Left ventricle myocardium superior (tissue), 1 donor: ENCODE data around the gene POLD2. TPM values are rescaled to one million over a fixed set of nuclear protein-coding genes. Genes with fewer than 3 reads are reported as not detected.
A peak's percentile ranks its signal among the peaks of the same experiment; 100 is the strongest.

Experiments used
- ATAC-seq: fragments of 200-7000 bp; cut with Tn5 transposase; one replicate; pipeline ENCODE4 v1.9.1; 2020; ENCODE audit warnings: mild to moderate bottlenecking, moderate library complexity
- DNase-seq: peaks from one replicate; pipeline ENCODE4 v3.0.0-alpha.2; 2020
- intact Hi-C: fragments of 100-400 bp; cut with micrococcal nuclease; formaldehyde crosslinking; loops from one replicate; pipeline ENCODE4 v1.11.0; 2022
- total RNA-seq: library from RNA; stranded (reverse); fragmentation: NEBNext Ultra II Directional; extraction: Animal tissue kit (Norgen Biotek cat#: 25700); gene quantifications from one replicate; pipeline ENCODE4 v1.2.1, GENCODE V29; 2021
- donor health status: DM: no; HTN: yes; CAD: no; lungs with severe emphysema.

POLD2 gene
- total RNA-seq, 1 donor from 2014 or later: 92.9 TPM

- ATAC-seq (no peak), DNase-seq (no peak)
- intact Hi-C loops: no loop called here
Observed at GRCh38 chr7:44094883-44095592, 28.3 kb downstream of the POLD2 start.

GRCh38 chr7:44094365-44094764 is 29.0 kb downstream of the POLD2 start:
- DNase-seq (no peak), ATAC-seq (no peak)
- intact Hi-C loops: no loop called here

- ATAC-seq (no peak), DNase-seq (peak; percentile 4)
- intact Hi-C loops: no loop called here
Observed at GRCh38 chr7:44093102-44093641, 30.2 kb downstream of the POLD2 start.

- peak; percentile 79 for ATAC-seq
- peak; percentile 86 for DNase-seq
- intact Hi-C loops: no loop called here
Observed at GRCh38 chr7:44087911-44088838, 35.2 kb downstream of the POLD2 start.

GRCh38 chr7:44086627-44087026 is 36.7 kb downstream of the POLD2 start:
- intact Hi-C loops: no loop called here
- DNase-seq (no peak), ATAC-seq (no peak)

GRCh38 chr7:44085546-44085945 is 37.8 kb downstream of the POLD2 start:
- intact Hi-C loops: no loop called here
- ATAC-seq: no peak
- DNase-seq: peak; percentile 6

GRCh38 chr7:44084701-44085100 is 38.6 kb downstream of the POLD2 start:
- no peak for ATAC-seq
- no peak for DNase-seq
- intact Hi-C loops: no loop called here

- ATAC-seq (no peak), DNase-seq (peak; percentile 5)
- intact Hi-C loops: no loop called here
Observed at GRCh38 chr7:44083796-44084195, 39.6 kb downstream of the POLD2 start.

- ATAC-seq (peak; percentile 92), DNase-seq (peak; percentile 100)
- intact Hi-C loops: no loop called here
Observed at GRCh38 chr7:44082541-44083207, 40.7 kb downstream of the POLD2 start.

- ATAC-seq: no peak
- intact Hi-C loops: no loop called here
- DNase-seq: peak; percentile 30
Observed at GRCh38 chr7:44081266-44081748, 42.0 kb downstream of the POLD2 start.

- no peak for ATAC-seq
- intact Hi-C loops: no loop called here
- peak; percentile 29 for DNase-seq
Observed at GRCh38 chr7:44080686-44081265, 42.6 kb downstream of the POLD2 start.

GRCh38 chr7:44080118-44080517 is 43.2 kb downstream of the POLD2 start:
- ATAC-seq: no peak
- intact Hi-C loops: no loop called here
- DNase-seq: peak; percentile 24

GRCh38 chr7:44079331-44080021 is 43.9 kb downstream of the POLD2 start:
- ATAC-seq (no peak), DNase-seq (no peak)
- intact Hi-C loops: no loop called here

GRCh38 chr7:44078521-44078920 is 44.8 kb downstream of the POLD2 start:
- intact Hi-C loops: no loop called here
- no peak for ATAC-seq
- no peak for DNase-seq

GRCh38 chr7:44077681-44078091 is 45.7 kb downstream of the POLD2 start:
- intact Hi-C loops: no loop called here
- DNase-seq: peak; percentile 66
- ATAC-seq: peak; percentile 47

- intact Hi-C loops: no loop called here
- peak; percentile 16 for DNase-seq
- ATAC-seq: no peak
Observed at GRCh38 chr7:44077061-44077460, 46.3 kb downstream of the POLD2 start.

- intact Hi-C loops: no loop called here
- ATAC-seq: no peak
- DNase-seq: peak; percentile 76
Observed at GRCh38 chr7:44076101-44076895, 47.0 kb downstream of the POLD2 start.
